Spleen (tissue), 7 donors: ENCODE measurements around the gene ODAD4.

ENCODE experiments used
- CTCF ChIP-seq, 11 experiments: fragments of 200-600 bp in 7 of 11; fragments of 450-650 bp in 4 of 11; sonication (generic) in 4 of 11; IDR thresholded peaks in 8 of 11; conservative IDR thresholded peaks in 3 of 11; 1 replicate in 7 of 11; 2 replicates in 4 of 11; pipeline versions ENCODE4 v1.4.0 to v1.8.0; 2016 to 2021; ENCODE audit warnings: antibody characterized with exemption in 11 of 11, inconsistent platforms in 4 of 11, mild to moderate bottlenecking in 1 of 11
- POLR2AphosphoS5 ChIP-seq, 3 donors: sonication (generic); formaldehyde crosslinking; IDR thresholded peaks; one replicate each; pipeline ENCODE4 v1.5.1; 2017; ENCODE audit warnings: antibody characterized with exemption in 3 of 3
- donor health status: DM: no; HTN: no; CAD: no; lungs with moderate emphysema.
- donor health status: DM: no; HTN: no; CAD: no.
- donor health status: DM: no; HTN: no; CAD: no.

- TF ChIP-seq CTCF (IDR thresholded peaks at IDR 0.05 in 8 of 11, conservative IDR thresholded peaks at IDR 0.05 in 3 of 11) (no peak), POLR2AphosphoS5 (IDR thresholded peaks at IDR 0.05) (no peak)
These were observed 57.2 kb downstream of the ODAD4 start for GRCh38 chr17:41987642-41988041.
